NCI-H2107 (cell line): Measurements from ENCODE around the gene CACNA2D4.

Source experiments
- DNase-seq: peaks from one replicate; lab custom pipeline; 2025; lab: John Stamatoyannopoulos, UW

CACNA2D4 gene

DNA sequence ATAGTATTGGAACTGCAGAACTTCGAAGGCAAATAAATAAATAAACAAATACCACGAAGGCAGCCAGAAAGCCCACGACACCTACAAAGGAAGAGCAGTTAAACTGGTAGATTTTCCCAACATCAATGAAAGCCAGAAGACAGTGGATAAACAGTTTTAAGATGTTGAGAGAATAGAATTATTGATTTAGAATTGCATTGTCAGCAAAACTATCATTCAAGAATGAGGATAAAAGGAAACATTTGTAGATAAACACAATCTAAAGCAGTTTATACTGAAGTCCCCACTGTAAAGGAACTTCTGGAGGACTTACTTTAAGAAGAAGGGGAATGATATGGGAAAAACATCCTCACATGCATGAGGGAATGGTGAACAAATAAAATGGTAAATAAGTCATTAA, 29.5 kb downstream of the CACNA2D4 start:
- no peak for DNase-seq

DNA sequence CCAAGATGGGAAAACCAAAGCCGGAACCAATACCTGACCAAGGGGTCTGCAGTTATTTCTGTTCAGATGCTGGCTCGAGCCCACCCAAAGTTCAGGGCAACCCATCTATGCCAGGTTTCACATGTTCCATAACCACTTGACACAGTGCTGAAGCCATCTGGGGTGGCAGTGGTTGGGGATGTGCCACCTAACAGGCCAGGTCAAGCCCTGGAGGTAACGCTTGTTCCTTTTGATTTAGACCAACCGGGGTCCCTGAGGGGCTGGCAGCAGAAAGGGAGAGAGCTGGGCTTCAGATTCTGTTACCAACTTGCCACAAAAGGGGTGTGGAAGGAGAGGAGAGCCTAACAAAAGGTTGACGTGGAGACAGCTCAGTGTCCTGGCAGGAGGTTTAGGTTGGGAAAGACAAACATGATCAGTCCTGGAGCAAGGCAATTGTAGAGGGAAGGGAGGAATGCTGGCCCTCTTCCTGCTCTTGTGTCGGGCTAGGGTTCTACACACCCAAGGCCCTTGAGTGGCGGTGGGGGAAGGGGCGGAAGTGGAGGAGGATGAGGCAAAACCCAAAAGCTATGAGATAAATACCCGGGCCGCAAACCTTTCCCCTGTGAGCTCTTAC, 31.9 kb downstream of the CACNA2D4 start:
- no peak for DNase-seq

DNA sequence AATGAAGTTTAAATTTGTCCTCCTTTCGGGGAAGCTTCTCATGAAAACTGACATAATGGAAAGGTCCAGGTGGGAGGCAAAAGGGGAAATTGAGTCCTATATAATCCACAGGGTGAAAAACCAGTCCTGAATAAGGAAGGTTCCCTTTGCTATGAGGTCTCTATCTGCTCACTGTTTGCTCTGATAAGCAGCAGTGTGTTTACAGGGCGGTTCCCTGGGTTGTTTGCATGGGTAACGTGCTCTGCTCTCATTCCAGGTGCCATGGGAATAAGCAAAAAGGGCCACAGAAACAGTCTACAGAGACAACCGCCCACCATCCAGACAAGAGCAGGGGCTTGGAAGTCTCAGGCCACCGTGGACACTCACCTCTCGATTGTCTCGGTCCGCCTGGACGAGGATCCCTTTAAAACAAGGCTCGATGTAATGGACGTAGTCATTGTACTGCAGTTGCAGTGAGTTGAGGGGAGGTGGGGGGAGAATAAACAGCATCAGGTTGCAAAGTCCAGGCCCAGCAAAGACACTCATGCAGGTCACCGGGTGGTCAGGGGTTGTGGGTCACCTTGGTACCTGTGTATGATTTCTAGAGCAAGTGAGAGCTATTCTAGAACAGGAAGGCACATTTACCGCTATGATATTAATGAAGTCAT, 32.7 kb downstream of the CACNA2D4 start:
- no peak for DNase-seq

DNA sequence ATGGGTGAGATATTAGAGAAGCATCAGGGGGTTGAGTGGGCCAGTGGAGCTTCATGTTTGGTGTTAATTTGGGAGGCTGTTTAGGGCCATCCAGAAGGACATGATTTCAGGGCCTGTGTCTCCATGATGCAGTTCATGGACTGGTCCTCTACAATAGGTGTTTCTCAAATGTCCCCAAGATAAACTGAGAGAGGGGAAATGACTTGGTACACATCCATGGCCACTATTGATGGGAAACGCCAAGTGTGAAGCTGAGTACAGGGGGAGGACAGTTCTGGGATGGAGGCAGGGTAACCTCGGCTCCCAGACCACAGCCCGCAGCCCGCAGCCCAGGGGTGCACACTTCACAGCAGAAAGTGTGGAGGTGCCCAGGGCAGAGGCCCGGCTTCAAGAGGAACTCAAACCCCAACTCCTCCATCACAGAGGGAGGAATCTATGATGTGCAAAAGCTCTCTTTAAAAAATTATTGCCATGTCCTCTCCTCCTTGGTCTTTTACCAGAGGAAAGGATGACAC, 33.3 kb downstream of the CACNA2D4 start:
- DNase-seq, result no peak

DNA sequence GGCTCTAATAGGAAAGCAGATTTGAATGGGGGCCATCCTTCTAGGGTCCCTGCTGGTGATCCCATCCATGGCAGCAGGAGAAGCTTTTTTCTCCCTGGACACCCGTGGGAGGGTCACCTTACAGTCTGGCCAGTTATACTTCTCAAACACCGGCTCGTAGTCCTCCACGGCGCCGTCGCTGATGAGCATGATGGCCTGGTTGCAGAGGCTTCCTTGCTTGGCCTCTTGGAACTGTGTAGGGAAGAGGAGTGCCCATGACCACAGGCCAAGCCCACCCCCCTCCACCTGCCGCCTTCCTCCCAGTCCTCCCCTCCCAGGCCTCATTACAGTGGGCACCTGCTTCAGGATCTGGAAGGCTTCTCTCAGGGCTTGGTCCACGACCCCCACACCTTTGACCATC, 33.8 kb downstream of the CACNA2D4 start:
- DNase-seq, result no peak

DNA sequence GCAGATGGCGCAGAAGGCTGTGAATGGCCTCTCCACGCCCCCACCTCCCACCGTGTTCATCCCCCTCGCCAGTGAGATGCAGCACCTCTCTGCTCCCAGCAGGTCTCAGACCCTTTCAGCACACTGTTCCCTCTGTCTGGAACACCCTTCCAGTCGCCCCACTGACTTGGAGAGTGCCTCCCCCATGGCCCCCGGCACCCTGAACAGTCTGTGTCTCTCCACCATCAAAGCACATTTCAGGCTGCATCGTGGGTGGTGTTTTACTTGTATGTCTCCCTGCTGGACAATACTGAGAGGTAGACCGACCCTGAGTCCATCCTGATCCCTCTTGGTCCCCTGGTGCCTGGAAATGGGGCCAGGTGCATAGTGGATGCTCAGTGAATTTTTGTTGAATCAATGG, 34.9 kb downstream of the CACNA2D4 start:
- no peak for DNase-seq

DNA sequence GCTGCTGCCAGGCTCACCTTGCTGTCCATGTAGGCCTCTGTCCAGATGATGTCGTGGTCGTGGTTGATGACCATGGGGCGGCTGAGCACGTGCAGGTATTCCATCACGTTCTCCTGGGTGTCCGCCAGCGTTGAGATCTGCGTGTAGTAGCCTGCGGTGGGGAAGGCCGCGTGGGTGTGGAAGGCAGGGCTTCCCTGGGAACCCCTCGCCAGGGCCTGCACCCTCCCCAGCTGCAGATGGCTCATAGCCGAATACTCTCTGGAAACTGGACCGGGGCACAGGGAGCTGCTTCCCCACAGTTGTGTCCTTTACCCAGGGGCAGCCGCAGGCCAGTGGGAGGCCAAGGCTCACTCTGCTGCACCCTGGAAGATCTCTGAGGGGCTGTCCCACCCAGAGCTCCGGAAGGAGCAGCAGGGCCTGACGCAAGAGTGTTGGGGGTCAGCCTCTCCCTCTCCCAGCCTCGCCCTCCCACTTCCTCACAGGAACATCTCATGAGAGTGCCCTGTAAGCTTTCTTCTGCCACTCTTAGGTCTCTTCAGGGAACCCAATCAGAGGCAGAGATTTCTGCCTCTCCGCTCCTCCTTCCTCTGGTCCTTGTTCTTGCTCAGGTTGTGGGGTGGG, 35.5 kb downstream of the CACNA2D4 start:
- no peak for DNase-seq

DNA sequence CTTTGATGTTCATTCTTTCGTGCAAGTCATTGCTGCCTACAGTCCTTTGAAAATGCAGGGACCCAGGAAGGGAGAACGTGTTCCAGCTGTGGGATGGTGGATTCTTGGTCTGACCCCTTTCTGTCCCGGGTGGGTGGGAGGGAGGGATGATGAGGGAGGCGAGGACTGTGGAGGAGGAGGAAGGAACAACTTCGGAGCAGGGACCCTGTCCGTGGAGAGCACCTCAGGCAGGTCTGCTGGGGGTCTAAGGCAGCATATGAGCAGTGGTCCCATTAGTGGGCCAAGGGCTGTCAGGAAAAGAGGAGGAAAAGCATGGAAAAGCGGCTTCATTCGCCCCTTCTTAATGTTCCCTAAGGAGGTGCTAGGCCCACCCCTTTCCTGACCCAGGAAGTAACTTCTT, 36.0 kb downstream of the CACNA2D4 start:
- DNase-seq, result no peak

DNA sequence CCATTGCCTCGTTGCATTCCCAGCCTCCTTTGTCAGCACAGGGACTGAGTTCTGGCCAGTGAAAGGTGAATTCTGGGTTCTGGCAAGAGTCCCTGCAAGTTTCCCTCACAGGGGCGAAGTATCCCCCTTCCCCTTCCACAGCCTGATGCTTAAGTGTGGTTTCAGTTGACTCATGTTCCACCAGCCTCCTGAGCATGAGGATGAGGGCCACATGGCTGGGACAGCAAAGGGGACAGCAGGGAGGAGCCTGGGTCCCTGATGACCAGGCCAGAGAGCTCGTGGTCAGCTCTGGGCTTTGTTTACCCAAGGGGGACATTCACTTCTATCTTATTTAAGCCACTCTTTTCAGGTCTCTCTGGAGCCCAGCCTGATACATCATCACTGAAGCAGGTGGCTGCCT, 36.5 kb downstream of the CACNA2D4 start:
- DNase-seq, result no peak

DNA sequence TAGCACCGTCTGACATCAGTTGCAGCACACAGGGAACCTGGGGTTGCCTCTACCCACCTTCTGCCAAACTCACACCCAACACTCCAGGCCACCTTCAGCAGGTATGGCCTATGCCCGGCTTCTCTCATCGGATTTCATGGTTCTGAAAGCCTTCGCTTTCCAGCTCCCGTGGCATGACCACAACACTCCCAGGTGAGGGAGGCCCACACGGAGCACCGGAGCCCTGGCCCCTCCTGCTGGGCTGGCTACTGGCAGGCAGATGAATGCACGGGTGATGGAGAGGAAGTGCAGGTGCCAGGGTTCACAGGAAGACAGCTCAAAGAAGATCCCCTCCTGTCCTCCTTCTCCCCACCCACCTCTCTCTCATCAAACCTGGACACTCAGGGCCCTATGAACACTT, 37.2 kb downstream of the CACNA2D4 start:
- DNase-seq, result no peak

DNA sequence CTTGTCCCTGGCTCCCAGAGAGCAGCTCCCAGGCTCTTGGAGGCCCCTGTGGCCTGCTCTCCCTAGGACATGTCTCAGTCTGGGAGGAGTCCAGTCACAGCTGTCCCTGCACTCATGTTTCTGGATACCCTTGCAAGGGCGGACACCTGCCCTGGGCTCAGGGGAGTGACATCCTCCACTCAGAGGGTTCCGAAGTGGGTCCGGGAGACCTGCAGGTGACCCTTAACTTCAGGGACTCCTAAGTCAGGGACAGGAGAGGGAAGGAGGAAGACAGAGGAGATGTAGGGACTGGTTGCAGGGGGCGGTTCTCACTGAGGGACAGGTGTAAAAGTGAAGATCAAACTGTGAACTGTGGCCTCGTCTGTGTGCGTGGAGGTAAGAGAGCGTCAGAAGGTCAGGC, 37.6 kb downstream of the CACNA2D4 start:
- no peak for DNase-seq

DNA sequence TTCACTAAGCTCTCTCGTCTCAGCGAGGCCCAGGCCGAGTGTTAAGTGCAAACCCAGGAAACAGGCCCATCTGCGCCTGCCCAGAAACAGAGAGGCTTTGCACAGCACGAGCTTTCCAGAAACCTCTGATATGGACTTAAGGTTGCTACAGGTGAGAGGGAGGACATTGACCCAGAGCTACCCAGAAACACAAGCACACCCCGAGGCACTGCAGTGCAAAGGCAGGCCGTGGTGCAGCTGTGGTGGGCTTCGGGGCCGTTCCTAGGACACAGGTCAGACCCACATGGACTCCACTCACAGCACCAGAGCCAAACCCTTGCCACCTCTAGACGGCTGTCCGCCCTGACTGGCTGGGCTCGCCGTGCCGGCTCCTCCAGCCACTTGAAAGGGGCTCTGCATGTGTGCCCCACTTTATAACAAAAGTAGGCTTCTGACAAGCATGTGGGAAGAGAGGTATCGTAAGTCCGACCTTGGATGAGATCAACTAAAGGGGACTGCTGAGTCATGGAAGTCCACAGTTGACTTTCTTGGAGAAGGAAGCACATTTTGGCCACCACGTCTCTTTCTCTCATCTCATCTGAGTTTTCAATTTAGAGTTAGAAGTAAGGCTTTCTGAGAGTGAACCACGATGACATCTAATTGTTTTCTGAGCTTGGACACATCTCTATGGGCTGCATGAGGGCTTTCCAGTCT, 38.2 kb downstream of the CACNA2D4 start:
- DNase-seq, result no peak

DNA sequence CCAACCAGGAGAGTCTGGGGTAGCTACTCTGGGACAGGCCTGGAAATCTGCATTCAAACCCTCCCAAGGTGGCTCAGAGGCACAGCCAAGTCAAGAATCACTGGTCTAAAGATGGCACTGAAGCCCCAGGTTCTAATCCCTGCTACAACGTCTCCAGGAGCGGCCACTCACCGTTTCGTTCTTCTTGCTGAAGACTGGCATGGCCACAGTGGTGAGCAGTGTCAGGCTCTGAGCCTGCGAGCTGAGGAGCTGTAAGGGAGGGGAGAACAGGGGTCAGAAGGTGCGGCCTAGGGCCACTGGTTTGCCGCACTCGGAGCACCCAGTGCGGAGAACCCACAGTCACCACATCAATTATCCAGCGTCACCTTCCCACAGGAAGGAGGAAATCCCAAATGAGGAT, 38.8 kb downstream of the CACNA2D4 start:
- DNase-seq, result no peak

DNA sequence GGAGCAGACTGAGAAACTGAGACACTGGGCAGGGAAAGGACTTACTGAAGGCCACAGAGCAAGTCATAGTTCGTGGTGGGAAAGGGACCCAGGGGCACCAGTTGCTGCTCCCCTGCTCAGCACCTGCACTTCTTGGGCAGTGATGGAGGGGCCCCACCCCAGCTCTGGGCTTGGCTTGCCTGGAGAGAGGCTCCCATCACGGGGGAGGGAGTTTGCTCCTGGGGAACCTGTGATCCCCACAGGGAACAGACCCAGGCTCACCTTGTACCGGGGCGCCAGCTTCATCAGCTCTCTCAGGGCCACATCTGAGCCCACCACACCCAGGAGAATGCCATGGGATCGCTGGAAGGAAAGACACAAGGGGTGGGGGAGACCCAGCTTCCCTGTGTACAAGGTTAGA, 39.8 kb downstream of the CACNA2D4 start:
- no peak for DNase-seq

DNA sequence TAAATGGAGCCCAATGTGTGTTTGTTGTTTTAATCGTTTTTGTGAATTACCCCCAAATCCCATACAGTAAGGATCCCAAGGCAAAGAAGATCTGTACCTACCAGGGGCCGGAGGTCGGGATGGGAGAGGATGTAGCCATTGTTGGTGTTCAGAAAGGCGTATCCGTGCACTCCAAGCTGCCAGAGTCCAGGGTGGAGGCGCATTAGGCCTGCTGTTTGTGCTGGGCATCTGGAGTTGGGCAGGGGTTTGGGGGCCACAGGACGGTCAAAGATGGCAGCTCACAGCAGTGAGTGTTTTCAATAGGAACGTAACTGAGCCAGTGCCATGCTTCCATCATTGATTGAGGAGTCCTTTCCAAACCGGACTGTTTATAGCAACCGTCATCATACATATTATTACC, 40.2 kb downstream of the CACNA2D4 start:
- no peak for DNase-seq

DNA sequence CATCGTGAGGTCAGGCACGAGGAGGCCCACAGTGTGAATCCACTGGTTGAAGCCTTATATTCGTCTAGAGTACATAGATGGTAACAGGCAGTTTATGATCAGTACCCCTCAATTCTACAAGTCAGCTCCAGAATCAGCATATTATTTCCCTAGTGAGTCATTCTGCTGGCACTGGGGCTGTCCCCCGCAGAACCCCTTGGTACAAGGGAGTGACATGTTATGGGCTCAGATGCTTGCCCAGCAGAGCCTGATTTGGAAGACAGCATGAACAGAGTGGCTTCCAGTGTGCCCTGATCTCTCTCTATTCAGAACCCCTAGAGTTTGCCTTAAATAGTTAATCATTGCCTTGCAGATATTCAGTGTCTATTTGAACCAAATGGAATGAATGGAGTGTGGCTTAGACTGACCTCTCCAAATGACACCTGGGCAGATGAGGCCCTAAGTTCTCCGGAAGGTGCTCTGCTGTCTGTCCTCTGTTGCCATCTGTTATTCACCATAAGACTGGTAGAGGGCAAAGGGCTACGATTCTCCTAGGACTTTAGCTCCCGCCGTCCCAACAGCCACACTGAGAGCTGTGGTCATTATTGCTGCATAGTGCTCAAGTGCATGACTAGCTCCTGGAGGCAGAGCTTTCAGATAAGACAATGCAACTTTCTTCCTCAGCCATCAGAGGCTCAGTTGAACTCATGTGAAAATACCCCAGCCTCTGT, 41.1 kb downstream of the CACNA2D4 start:
- DNase-seq, result no peak

DNA sequence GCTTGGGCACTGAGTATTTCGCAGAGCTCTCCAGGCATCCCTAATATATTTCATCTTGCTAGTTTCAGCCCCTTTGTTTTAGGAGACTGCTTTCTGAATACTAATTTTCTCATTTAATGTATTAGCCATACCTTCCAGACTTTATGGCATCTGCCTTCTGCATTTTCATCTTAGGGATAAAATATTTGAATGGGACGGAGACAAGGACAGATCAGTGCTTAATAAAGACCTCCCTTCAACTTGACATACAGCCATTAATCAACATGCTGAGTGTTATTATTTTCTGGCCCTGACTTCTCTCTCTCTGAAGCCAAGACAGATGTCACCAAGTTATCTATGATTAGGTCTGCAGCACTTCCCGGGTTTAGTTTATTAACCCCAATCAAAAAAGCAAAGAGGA, 42.4 kb downstream of the CACNA2D4 start:
- no peak for DNase-seq

DNA sequence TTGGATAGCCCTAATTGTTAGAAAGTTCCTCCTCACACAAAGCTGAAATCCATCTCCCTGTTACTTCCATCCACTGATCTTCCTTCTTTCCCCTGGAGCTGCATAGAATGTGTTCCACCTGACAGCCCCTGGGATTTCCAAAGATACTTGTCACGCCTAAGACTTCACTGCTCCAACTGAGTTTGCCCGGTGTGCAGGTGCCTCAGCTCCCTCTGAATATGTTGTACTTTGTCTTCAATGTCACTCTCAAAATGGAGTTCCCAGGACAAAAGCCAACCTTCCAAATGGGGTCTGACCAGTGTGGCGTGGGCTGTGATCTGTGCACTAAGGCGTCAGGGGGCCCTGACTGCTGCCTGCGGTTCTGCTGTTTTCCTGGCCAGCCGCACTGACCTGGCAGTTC, 42.8 kb downstream of the CACNA2D4 start:
- DNase-seq, result no peak

DNA sequence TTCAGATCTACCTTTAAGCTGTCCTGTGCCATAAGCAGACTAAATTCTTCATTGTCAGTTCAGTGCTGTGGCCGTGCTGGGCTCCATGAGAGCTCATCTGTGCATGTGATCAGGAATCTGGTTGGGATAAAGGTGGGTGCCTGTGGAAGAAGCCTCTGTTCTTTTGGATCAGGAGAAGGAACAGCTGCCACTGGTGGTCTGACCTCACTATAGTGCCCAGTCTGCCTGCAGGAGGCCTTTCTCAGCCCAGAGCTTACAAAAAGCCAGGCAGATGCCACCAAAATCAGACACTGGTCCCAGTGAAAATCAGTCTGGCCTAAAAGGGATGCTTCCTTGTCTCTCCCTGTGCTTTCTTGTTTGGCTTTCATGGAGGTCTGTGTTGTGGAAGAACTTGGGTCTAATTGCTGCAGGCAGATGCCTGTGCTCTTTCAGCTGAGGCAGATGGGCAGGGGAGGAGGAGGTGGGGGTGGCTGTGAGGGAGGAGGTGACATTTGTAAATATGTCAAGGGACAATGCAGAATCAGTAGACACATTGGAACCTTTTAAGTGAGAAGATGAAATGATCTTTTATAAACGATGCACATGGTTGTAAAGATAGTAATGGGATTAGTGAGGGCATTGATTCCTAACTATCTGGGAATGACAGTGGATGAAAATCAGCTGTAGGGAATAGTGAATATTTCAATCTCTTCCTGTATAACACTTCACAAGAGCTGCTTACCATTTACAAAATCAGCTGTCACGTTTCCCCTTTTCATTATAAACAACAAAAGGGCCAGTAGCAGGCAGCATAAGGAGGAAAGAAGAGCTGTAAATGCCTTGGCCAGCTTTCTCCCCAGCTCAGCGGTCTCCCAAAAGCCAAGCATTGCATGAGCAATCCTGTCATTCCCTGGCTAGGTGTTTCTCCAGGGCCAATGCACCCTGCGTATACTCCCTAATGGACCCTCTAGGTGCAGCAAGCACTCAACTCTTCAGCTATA, 44.6 kb downstream of the CACNA2D4 start:
- DNase-seq, result no peak

DNA sequence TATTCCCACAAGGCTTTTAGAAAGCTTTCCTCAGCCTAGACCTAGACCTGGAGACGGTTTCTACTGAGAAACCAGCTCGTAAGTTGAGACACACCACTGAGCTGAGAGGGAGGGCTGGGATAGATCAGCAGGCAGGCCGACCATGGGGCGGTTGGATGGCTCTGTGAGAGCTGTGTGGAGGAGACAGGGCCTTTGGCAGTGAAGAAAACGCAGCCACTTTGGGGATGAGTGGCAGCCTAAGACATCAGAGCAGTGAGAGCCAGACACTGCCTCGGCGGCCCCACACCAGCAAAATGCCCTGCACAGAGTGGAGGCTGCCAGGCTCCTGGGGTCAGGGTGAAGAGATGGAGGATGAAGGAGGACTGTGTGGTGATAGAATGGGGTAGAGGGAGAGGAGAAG, 46.0 kb downstream of the CACNA2D4 start:
- DNase-seq, result no peak

DNA sequence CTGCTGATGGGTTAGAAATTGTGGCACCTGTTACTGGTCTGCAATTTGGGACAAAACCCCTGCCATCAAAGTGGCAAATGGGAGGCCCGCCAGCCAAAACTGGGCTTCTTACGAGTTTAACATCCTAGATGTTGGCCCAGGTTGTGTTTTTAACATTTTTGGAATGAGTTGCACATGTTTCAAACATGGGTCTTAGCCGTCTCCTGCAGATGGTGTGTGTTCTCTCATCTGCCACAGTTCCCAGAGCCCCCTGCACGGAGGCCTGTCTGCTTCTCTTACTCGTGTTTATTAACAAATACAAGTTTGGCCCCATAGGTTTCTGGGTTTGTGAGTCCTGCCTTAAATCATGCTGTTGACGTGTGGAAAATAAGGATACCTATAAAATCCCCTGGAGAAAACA, 46.5 kb downstream of the CACNA2D4 start:
- no peak for DNase-seq
